Astrocyte of the cerebellum (primary cell): ENCODE data around the gene CPB1.

Experiments used
- DNase-seq: peaks from one replicate; pipeline ENCODE4 v3.0.0-alpha.2; 2011; ENCODE audit warnings: low read depth
- H3K4me3 ChIP-seq: 2 replicates; pipeline ENCODE4 v1.5.1; 2011; ENCODE audit warnings: mild to moderate bottlenecking, low read depth, low read length, moderate library complexity
- in situ Hi-C: cut with HindIII; loops from 2 replicates; pipeline ENCODE4 v1.10.0; 2017; ENCODE audit warnings: low sequenced_read_pairs
- TF ChIP-seq, protein P1 (sequence below): IDR thresholded peaks from 2 replicates; pipeline ENCODE4 v1.5.1; 2012; ENCODE audit warnings: low read length, low read depth, moderate library complexity, mild to moderate bottlenecking; ENCODE audit errors: missing control alignments

CPB1 gene

DNA sequence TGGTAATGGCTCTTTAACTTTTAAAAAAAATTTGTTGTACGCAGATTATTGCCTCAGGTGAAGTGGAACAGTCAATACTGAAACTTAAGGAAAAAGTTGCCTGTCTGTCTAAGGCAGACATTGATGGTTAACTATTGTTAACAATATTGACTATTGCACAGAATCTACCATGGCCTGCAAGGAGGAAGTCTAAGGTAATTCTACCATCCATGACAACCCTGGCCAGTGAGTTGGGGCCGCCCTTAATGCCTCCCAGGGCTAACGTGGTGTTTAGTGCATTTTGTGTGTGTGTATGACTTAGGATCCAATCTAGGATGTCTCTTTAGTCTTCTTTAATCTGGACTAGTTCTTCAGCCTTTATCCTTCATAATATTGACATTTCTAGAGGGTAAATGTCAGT, 2.1 kb upstream of the CPB1 start:
- TF ChIP-seq, protein P1, sequence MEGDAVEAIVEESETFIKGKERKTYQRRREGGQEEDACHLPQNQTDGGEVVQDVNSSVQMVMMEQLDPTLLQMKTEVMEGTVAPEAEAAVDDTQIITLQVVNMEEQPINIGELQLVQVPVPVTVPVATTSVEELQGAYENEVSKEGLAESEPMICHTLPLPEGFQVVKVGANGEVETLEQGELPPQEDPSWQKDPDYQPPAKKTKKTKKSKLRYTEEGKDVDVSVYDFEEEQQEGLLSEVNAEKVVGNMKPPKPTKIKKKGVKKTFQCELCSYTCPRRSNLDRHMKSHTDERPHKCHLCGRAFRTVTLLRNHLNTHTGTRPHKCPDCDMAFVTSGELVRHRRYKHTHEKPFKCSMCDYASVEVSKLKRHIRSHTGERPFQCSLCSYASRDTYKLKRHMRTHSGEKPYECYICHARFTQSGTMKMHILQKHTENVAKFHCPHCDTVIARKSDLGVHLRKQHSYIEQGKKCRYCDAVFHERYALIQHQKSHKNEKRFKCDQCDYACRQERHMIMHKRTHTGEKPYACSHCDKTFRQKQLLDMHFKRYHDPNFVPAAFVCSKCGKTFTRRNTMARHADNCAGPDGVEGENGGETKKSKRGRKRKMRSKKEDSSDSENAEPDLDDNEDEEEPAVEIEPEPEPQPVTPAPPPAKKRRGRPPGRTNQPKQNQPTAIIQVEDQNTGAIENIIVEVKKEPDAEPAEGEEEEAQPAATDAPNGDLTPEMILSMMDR = no peak
- DNase-seq = no peak
- no peak overlapping the region for H3K4me3 ChIP-seq
- in situ Hi-C loops = no loop called here

DNA sequence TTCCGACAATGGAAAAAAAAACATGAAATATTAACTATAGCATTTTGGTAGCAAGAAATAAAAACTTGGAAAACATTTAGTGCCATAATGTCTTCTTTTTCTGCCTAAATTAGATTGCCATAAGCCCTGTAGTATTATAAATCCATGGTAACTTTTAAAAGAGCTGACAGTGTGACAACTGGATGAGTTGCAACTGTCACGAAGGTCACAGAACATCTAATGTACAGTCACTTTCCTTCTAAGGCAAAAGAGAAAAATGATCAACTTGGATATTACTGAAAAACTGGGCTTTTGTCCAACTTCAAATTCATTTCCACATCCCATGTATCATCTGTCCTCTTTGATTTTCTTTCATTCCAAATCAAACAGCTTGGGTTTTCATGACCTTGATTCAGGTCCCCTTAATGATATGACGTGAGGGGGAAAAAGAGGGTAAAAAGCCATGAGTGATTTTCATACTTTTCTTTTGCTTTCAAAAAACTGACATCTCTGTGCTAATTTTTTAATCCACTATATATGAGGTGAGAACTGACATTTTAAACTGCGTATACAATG, 602 bp downstream of the CPB1 start:
- no peak for DNase-seq
- H3K4me3 ChIP-seq = no peak overlapping the region
- in situ Hi-C loops = no loop called here
- TF ChIP-seq, protein P1 = no peak

DNA sequence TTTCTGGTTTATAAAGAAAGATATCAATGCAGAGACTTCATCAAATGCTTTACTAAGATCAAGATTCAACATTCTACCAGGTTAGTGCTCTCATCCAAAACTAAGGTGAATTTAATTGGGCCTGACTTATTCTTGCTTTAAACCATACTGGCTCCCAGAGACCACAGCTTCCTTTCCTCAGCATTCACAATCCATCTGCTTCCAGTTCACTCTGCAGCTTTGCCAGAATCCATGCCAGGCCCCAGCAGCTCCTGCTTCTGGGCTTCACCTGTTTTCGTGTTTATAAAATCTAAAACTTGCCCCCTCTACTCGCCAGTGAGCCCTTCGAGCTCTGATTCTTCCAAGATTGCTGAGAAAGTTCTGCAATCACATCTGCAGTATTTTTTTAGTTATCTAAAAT, 2.3 kb downstream of the CPB1 start:
- TF ChIP-seq, protein P1 = no peak
- in situ Hi-C loops = no loop called here
- no peak overlapping the region for H3K4me3 ChIP-seq
- DNase-seq = no peak

DNA sequence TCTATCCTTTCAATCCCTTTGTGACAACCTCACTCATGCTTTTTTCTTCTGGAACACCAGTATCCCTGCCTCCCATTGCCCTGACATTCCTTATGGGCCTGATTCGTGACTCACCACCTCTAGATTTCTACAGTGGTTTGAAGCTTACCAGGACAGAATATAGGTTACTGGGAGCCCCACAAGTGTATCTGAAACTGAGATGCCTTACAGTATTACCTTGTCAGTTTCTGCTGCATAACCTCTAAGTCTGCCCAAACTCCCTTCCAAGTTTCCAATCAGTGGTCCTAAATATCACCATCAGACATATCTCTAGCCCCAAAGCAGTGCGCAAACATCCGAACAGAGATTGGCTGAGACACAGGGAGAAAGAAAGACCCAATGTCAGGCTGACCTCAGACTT, 5.6 kb downstream of the CPB1 start:
- TF ChIP-seq, protein P1 = no peak
- no peak overlapping the region for H3K4me3 ChIP-seq
- no peak for DNase-seq
- in situ Hi-C loops = no loop called here

DNA sequence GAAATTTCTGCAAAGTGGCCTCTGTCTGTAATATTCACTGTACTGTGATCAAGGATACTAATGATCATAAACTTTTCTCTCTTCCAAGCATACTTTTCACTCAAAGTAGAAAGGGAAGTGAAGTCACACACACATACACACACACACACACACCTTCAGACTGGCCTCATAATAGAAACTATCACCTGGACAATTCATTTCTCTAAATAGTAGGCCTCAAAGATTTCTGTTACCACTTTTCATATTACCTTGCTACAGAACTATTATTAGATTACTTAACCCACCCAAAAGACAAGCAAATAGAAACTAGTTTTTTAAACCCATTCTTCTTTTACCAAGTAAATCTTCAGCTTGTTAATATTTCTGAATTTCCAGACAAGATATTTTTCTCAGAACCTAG, 12.2 kb downstream of the CPB1 start:
- no peak overlapping the region for H3K4me3 ChIP-seq
- no peak for DNase-seq
- TF ChIP-seq, protein P1 = no peak
- in situ Hi-C loops = no loop called here

DNA sequence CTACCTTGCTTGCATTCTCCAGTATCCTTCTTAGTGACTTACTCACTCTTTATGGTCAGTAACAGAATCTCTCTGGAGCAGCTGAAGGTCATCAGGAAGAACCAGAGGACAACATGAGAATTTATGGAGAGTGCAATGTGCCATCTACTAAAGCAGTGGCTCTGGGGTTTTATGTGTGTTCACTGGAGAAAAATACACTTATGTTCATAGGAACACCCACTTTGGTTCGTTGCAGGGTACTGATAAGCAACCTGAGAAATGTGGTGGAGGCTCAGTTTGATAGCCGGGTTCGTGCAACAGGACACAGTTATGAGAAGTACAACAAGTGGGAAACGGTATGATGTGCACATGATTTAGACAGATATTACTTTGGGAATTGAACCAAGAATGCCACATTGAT, 12.8 kb downstream of the CPB1 start:
- no peak for DNase-seq
- in situ Hi-C loops = no loop called here
- TF ChIP-seq, protein P1 = no peak

DNA sequence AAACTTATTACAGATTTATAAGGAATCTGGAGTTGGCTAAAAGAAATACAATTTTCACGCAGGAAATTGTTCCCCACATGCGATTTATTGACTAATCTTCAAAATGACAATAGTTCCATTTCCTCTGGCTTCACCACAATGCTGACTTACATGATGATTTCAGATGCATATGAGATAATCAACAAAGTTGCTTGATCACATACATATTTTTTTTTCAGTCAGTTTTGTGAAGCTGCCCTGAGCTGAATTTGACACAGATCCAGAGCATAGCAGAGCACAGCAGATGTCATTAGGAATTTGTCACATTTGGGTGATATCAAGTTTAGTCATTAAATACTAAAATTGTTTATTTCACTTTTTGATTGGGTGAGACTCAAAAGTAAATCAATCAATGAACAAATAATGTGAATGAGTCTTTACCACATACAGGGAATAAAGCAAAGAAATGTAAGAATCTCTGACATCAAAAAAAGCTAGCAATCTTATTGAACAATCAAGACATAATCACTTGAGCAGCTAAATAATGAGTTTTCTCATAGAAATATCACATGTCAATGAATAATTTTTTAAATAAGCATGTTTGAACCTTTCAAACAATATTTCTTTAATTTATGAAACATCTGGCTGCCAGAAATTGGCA, 18.3 kb downstream of the CPB1 start:
- TF ChIP-seq, protein P1 = no peak
- DNase-seq = no peak
- in situ Hi-C loops = no loop called here

More for the DNA sequence above, 12.8 kb downstream of the CPB1 start:
- H3K4me3 ChIP-seq = no peak overlapping the region

More for the DNA sequence above, 18.3 kb downstream of the CPB1 start:
- H3K4me3 ChIP-seq = no peak overlapping the region
